GM12878 (cell line): ENCODE results near the gene PEX1. TPM values are rescaled to one million over a fixed set of nuclear protein-coding genes. Genes with fewer than 3 reads are reported as not detected.

Experiments used
- ATAC-seq: fragments of 200-7000 bp; cut with Tn5 transposase; 3 replicates; pipeline ENCODE4 v1.9.1; 2020; ENCODE audit warnings: mild to moderate bottlenecking, moderate library complexity
- BruUV-seq: library from RNA; stranded (reverse); fragments of 400-500 nt; replicated peaks from 2 replicates; lab custom pipeline; 2021; lab: Mats Ljungman, UMichigan
- CTCF ChIA-PET: fragments of 300-600 bp; sonication (Branson Sonifier 250); formaldehyde crosslinking; extraction: SDS; loops from one replicate; lab custom pipeline; 2021; ENCODE audit warnings: inconsistent platforms; lab: Yijun Ruan, JAX
- POLR2A ChIA-PET: fragments of 350-600 bp; formaldehyde crosslinking; extraction: SDS; loops from one replicate; lab custom pipeline; 2021; ENCODE audit warnings: inconsistent platforms; lab: Charles Lee
- RAD21 ChIA-PET: fragments of 300-600 bp; sonication (Branson Sonifier 250); formaldehyde crosslinking; loops from one replicate; lab custom pipeline; 2023; ENCODE audit warnings: antibody characterized with exemption; ENCODE audit not compliant: unreplicated experiment; lab: Charles Lee
- SMC1A ChIA-PET: fragments of 300-600 bp; sonication (Branson Sonifier 250); formaldehyde crosslinking; loops from one replicate; lab custom pipeline; 2023; ENCODE audit not compliant: unreplicated experiment, uncharacterized antibody; lab: Charles Lee
- DNase-seq: peaks from one replicate; pipeline ENCODE4 v3.0.0-alpha.2; 2011; ENCODE audit warnings: low read depth, low spot score
- FAIRE-seq: peaks from 3 replicates; lab custom pipeline; 2011; peaks lifted over from hg19 to GRCh38; lab: Jason Lieb, UNC
- H2AFZ ChIP-seq: 2 replicates; pipeline ENCODE4 v1.6.0; 2011; ENCODE audit warnings: low read depth, low read length, control low read depth; ENCODE audit not compliant: control insufficient read depth
- H3K27ac ChIP-seq: 2 replicates; pipeline ENCODE4 v1.5.1; 2011; ENCODE audit warnings: control low read depth; ENCODE audit not compliant: control insufficient read depth, insufficient read depth
- H3K27me3 ChIP-seq, 2 experiments: replicated peaks in 1 of 2; 2 replicates each; pipeline versions ENCODE4 v1.6.0 to v1.6.1; 2011; ENCODE audit warnings: low read length in 1 of 2; ENCODE audit not compliant: control insufficient read depth in 2 of 2, insufficient read depth in 2 of 2
- H3K36me3 ChIP-seq, 2 experiments: 2 replicates each; pipeline ENCODE4 v1.5.1; 2011; ENCODE audit warnings: low read length in 1 of 2; ENCODE audit not compliant: control insufficient read depth in 2 of 2, insufficient read depth in 2 of 2
- H3K4me1 ChIP-seq: 2 replicates; pipeline ENCODE4 v1.6.1; 2011; ENCODE audit warnings: mild to moderate bottlenecking, low read length, moderate library complexity, mixed read lengths; ENCODE audit not compliant: control insufficient read depth, insufficient read depth
- H3K4me2 ChIP-seq: 2 replicates; pipeline ENCODE4 v1.6.0; 2011; ENCODE audit warnings: control low read depth; ENCODE audit not compliant: control insufficient read depth, insufficient read depth
- H3K4me3 ChIP-seq: fragments of 200-600 bp; sonication (generic); 2 replicates; pipeline ENCODE4 v1.5.1; 2016
- H3K79me2 ChIP-seq: 2 replicates; pipeline ENCODE4 v1.6.0; 2011; ENCODE audit warnings: low read length; ENCODE audit not compliant: control insufficient read depth, insufficient read depth
- H3K9ac ChIP-seq: 2 replicates; pipeline ENCODE4 v1.8.0; 2011; ENCODE audit warnings: low read length, control low read depth, mixed read lengths; ENCODE audit not compliant: control insufficient read depth, insufficient read depth
- H3K9me3 ChIP-seq: replicated peaks from 3 replicates; pipeline ENCODE4 v1.5.1; 2011; ENCODE audit warnings: mild to moderate bottlenecking, low read length; ENCODE audit not compliant: control insufficient read depth, insufficient read depth
- H4K20me1 ChIP-seq: 2 replicates; pipeline ENCODE4 v1.6.0; 2011; ENCODE audit not compliant: control insufficient read depth, insufficient read depth
- CEBPB ChIP-seq, 2 experiments: fragments of 150-350 bp in 1 of 2; IDR thresholded peaks; 2 replicates each; pipeline ENCODE4 v1.6.1; 2012 to 2014; ENCODE audit warnings: low read depth in 2 of 2, low read length in 2 of 2, borderline replicate concordance in 1 of 2, inconsistent platforms in 1 of 2
- CHD4 ChIP-seq: fragments of 200-600 bp; sonication (generic); IDR thresholded peaks from 2 replicates; pipeline ENCODE4 v1.6.1; 2016; ENCODE audit warnings: mild to moderate bottlenecking
- CREB1 ChIP-seq: IDR thresholded peaks from 2 replicates; pipeline ENCODE4 v1.6.1; 2012; ENCODE audit warnings: low read depth, mild to moderate bottlenecking, inconsistent platforms
- EED ChIP-seq: sonication (generic); IDR thresholded peaks from 2 replicates; pipeline ENCODE4 v1.6.1; 2016; ENCODE audit warnings: antibody characterized with exemption, low read depth
- KLF5 ChIP-seq: fragments of 450-650 bp; IDR thresholded peaks from 2 replicates; pipeline ENCODE4 v1.6.1; 2014; ENCODE audit warnings: mild to moderate bottlenecking; ENCODE audit not compliant: partially characterized antibody
- NFXL1 ChIP-seq: fragments of 450-650 bp; IDR thresholded peaks from 2 replicates; pipeline ENCODE4 v1.6.1; 2017; ENCODE audit warnings: antibody characterized with exemption, mild to moderate bottlenecking, borderline replicate concordance
- POLR2A ChIP-seq: IDR thresholded peaks from 2 replicates; pipeline ENCODE4 v1.6.1; 2011; ENCODE audit warnings: low read depth, mild to moderate bottlenecking, low read length
- RFX5 ChIP-seq: IDR thresholded peaks from 2 replicates; pipeline ENCODE4 v1.6.1; 2011; ENCODE audit warnings: low read depth, low read length, improper control_type of control experiment
- SMARCA5 ChIP-seq: fragments of 450-650 bp; IDR thresholded peaks from 2 replicates; pipeline ENCODE4 v1.6.1; 2017; ENCODE audit warnings: mild to moderate bottlenecking
- SUPT20H ChIP-seq: IDR thresholded peaks from 2 replicates; pipeline ENCODE4 v1.6.1; 2011; ENCODE audit warnings: low read depth, mild to moderate bottlenecking, low read length, moderate library complexity, borderline replicate concordance; ENCODE audit not compliant: control insufficient read depth
- TCF7 ChIP-seq: IDR thresholded peaks from 2 replicates; pipeline ENCODE4 v1.6.1; 2014; ENCODE audit warnings: antibody characterized with exemption, borderline replicate concordance
- WRNIP1 ChIP-seq: IDR thresholded peaks from 2 replicates; pipeline ENCODE4 v1.6.1; 2011; ENCODE audit warnings: low read depth, low read length, improper control_type of control experiment, borderline replicate concordance
- ZBED1 ChIP-seq: IDR thresholded peaks from 2 replicates; pipeline ENCODE4 v1.6.1; 2016; ENCODE audit warnings: borderline replicate concordance
- WGBS: methylation state at CpG from one replicate; pipeline ENCODE4 v1.1.6; 2016; ENCODE audit warnings: low lambda C conversion rate; ENCODE audit not compliant: insufficient replicate concordance, insufficient coverage; ENCODE audit errors: missing lambda C conversion rate; 5-methylcytosine and 5-hydroxymethylcytosine counted together
- in situ Hi-C: fragments of 300-500 bp; cut with MboI; formaldehyde crosslinking; loops from 9 replicates; pipeline ENCODE4 v1.14.3; 2018; ENCODE audit warnings: mixed read lengths
- intact Hi-C: fragments of 100-400 bp; cut with micrococcal nuclease; formaldehyde crosslinking; loops from one replicate; pipeline ENCODE4 v1.14.2; 2022; ENCODE audit not compliant: unreplicated experiment
- polyA plus RNA-seq, 11 experiments: library from polyadenylated mRNA; depleted of rRNA in 4 of 11; unstranded in 6 of 11; stranded (reverse) in 5 of 11; fragments of >200 nt; fragmentation: Nextera tagmentation in 4 of 11; fragmentation: Illumina TruSeq in 1 of 11; extraction: Ambion mirVana in 4 of 11; extraction: Trizol in 1 of 11; gene quantifications; 1 replicate in 1 of 11; 2 replicates in 10 of 11; pipeline versions ENCODE4 v1.2.1 to v1.2.3, GENCODE V29; 2011 to 2016; ENCODE audit warnings: inconsistent platforms in 2 of 11, missing spikeins in 2 of 11, low read depth in 1 of 11
- total RNA-seq, 4 experiments: library from RNA; depleted of rRNA in 3 of 4; stranded (reverse); fragments of >200 nt in 3 of 4; fragmentation: Illumina TruSeq in 1 of 4; extraction: Trizol in 1 of 4; gene quantifications; 2 replicates each; pipeline versions ENCODE4 v1.2.1 to v1.2.3, GENCODE V29; 2013 to 2021
- TF ChIP-seq, protein P1 (sequence below): fragments of 450-650 bp; IDR thresholded peaks from 2 replicates; pipeline ENCODE4 v1.6.1; 2017; ENCODE audit warnings: low read depth, mild to moderate bottlenecking, moderate library complexity

The PEX1 gene
- total and polyA plus RNA-seq, 10 of the 15 experiments (the other 5 are each of a cell fraction or from before 2014, with no cell fraction given) = 6.7 to 22.9 (median 15.4) TPM

DNA sequence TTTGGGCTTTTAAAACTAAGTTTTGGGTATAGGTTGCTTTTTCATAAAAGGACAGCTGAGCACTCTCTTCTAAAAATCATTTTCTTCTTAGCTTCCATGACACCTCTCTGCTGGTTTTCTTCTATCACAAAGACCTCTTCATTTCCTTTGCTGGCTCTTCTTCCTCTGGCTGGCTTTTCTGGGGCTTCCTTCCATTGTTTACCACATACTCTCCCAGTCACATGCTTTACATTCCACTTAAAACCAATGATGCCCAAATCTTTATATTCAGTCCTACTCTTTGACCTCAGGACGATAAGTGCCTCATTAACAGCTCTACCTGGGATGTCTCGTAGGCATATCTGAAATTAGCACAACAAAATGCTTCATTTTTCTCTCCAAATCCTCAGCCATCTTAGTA, 35.0 kb upstream of the PEX1 start:
- H3K79me2 ChIP-seq = no peaks in the 10 kb centered on the region
- RAD21 ChIA-PET = no interaction called here
- no peaks in the 10 kb centered on the region for H4K20me1 ChIP-seq
- CTCF ChIA-PET = interaction anchor here (0.6 to 0.8 kb wide), 2 partner anchors 26 to 471 kb away, joined by 3 read pairs; no protein-coding TSS in a partner anchor
- no peaks in the 10 kb centered on the region for H3K27me3 ChIP-seq
- POLR2A ChIA-PET = interaction anchor here (0.9 kb wide), 1 partner anchor 10 kb away, joined by 3 read pairs; no protein-coding TSS in a partner anchor
- in situ Hi-C loops = no loop called here
- 96% methylated on average over 2 of the region's 2 CpGs for WGBS
- H3K27ac ChIP-seq = no peak overlapping the region
- no peaks in the 10 kb centered on the region for H3K9me3 ChIP-seq
- FAIRE-seq (no peak), ATAC-seq (no peak), DNase-seq (no peak)
- no peak overlapping the region for H2AFZ ChIP-seq
- H3K4me2 ChIP-seq = no peak overlapping the region
- no peak overlapping the region for H3K9ac ChIP-seq
- peaks cover 3 to 30% of the 10 kb centered on the region in 2 experiments for H3K36me3 ChIP-seq
- no peak overlapping the region for H3K4me3 ChIP-seq
- intact Hi-C loops = no loop called here
- H3K4me1 ChIP-seq = no peaks in the 10 kb centered on the region
- BruUV-seq = no TSS peak
- TF ChIP-seq CEBPB (IDR thresholded peaks at IDR 0.05; ENCODE audit: borderline replicate concordance in 1 of 2, low read depth in 2 of 2, low read length in 2 of 2) = no peak
- TF ChIP-seq, protein P1, sequence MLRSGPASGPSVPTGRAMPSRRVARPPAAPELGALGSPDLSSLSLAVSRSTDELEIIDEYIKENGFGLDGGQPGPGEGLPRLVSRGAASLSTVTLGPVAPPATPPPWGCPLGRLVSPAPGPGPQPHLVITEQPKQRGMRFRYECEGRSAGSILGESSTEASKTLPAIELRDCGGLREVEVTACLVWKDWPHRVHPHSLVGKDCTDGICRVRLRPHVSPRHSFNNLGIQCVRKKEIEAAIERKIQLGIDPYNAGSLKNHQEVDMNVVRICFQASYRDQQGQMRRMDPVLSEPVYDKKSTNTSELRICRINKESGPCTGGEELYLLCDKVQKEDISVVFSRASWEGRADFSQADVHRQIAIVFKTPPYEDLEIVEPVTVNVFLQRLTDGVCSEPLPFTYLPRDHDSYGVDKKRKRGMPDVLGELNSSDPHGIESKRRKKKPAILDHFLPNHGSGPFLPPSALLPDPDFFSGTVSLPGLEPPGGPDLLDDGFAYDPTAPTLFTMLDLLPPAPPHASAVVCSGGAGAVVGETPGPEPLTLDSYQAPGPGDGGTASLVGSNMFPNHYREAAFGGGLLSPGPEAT = no peak
- TF ChIP-seq RFX5 = no peak
- TF ChIP-seq NFXL1 = no peak
- no peak for TF ChIP-seq CREB1
- no peak for TF ChIP-seq TCF7
- SMC1A ChIA-PET = interaction anchor here (1.1 to 1.9 kb wide), 4 partner anchors 15 to 47 kb away, joined by 3 to 6 read pairs (median 4); partner anchors contain the start of gene RBM48

DNA sequence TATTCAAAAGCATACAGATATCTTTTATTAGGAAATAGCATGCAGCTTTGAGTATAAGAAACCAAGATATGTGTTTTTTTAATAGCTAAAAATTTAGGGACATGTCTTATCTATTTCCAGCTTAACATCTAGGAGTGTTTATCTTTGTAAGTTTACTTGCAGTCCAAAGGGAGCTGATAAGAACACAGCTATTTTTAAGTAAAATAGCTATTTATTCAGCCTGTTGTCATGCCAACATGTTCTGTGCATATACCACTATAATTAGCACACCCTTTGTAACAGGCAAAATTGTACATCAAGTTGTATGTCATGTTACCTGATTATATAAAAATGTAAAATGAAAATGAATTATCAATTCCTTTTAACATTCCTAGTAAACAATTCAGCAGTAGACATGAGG, 32.3 kb upstream of the PEX1 start:
- ChIA-PET CTCF (no interaction called here), POLR2A (interaction anchor here (0.5 kb wide), 1 partner anchor 589 kb away, joined by 4 read pairs; no protein-coding TSS in a partner anchor), SMC1A (no interaction called here), RAD21 (no interaction called here)
- ATAC-seq (no peak), DNase-seq (no peak), FAIRE-seq (no peak)
- Histone ChIP-seq H2AFZ (no peak overlapping the region), H3K79me2 (no peaks in the 10 kb centered on the region), H4K20me1 (no peaks in the 10 kb centered on the region), H3K36me3 (peaks cover 0 to 11% of the 10 kb centered on the region in 2 experiments; a peak in 3 of 4 replicates), H3K9ac (no peak overlapping the region), H3K27ac (no peak overlapping the region), H3K4me1 (no peaks in the 10 kb centered on the region), H3K4me3 (no peak overlapping the region), H3K4me2 (no peak overlapping the region), H3K9me3 (no peaks in the 10 kb centered on the region), H3K27me3 (no peaks in the 10 kb centered on the region)
- intact Hi-C loops = no loop called here
- TF ChIP-seq SMARCA5 (no peak), KLF5 (no peak), CHD4 (no peak), ZBED1 (no peak), SUPT20H (no peak), POLR2A (no peak), EED (no peak), WRNIP1 (no peak)
- no TSS peak for BruUV-seq
- in situ Hi-C loops = no loop called here
